NCI-H1694 (cell line): ENCODE data around the gene MGRN1.
A peak's percentile ranks its signal among the peaks of the same experiment; 100 is the strongest.

ENCODE experiments used
- DNase-seq: peaks from one replicate; lab custom pipeline; 2025; lab: John Stamatoyannopoulos, UW

The MGRN1 gene

DNA sequence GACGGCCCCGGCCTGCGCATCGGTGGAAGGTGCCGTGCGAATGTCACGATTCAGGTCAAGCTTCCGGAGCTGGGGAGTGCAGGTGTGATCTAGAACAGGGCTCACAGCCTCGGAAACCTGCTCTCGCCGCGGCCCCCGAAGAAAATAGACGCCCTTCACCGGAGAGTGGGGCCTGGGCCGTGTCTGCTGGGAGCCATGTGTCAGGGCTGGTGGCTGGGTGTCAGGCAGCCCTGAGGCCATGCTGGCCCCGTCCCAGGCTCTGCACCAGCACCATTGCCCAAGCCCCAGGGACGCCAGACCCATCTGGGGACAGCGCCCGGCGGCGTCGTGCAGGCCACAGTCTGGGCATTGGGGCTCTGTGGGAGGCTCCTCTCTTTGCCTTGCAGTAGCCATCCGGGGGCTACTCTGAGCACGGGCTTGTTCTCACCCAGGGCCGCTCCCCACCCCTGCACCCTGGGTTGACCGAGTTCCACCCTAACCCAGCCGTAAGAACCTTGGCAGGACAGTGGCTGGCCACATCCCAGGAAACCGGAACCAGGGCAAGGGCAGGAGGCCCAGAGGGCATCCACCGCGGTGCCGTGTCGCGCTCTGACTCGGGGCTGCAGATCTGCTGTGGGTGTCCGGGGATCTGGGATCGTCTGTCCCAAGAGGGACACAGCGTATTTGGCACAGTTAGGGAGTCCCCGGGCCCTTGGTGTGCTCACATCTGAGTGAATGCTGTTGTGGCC is 63.5 kb downstream of the MGRN1 start:
- DNase-seq = no peak

DNA sequence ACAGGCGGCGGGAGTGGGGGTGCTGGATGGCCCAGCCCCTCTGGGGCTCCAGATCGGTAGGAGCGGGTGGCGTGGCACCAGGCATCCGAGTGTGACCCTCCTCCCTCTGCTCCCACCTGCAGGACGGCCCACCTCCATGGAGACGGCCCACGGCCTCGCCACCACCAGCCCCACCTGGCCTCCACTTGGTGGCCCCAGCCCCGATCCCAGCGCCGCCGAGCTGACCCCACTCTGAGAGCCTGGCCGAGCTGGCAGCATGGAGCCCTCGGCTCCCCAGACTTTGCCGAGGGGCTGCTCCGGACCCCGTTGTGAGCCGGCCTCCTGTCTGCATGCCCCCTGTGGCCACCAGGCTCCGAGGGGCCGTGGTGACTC is 64.0 kb downstream of the MGRN1 start:
- no peak for DNase-seq

DNA sequence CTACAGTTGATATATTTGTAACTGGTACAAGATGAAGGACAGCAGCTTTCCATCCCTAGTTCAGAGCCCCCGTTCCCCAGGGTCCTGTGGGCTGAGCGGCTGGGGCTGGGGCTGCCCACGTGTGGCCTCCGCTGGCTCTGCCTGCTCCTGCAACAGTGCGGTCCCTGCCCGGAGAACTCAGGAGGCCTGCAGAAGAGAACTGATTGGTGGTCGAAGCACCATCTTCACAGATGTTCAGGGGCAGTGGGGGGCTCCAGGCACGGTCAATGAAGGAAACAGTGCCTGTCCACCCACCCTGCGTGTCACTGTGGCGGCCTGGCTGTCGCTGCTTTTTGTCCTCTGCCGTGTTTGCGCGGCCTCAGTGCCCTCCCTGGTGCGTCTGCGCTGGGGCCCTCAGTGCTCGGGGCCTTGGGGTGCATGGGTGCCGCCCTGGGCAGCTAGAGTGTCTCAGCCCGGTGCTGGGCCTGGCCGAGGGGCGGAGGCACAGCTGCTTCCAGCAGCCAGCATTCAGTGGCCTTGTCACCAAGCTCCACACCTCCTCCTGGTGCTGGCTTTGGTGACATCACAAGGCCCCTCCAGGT is 64.6 kb downstream of the MGRN1 start:
- no peak for DNase-seq

DNA sequence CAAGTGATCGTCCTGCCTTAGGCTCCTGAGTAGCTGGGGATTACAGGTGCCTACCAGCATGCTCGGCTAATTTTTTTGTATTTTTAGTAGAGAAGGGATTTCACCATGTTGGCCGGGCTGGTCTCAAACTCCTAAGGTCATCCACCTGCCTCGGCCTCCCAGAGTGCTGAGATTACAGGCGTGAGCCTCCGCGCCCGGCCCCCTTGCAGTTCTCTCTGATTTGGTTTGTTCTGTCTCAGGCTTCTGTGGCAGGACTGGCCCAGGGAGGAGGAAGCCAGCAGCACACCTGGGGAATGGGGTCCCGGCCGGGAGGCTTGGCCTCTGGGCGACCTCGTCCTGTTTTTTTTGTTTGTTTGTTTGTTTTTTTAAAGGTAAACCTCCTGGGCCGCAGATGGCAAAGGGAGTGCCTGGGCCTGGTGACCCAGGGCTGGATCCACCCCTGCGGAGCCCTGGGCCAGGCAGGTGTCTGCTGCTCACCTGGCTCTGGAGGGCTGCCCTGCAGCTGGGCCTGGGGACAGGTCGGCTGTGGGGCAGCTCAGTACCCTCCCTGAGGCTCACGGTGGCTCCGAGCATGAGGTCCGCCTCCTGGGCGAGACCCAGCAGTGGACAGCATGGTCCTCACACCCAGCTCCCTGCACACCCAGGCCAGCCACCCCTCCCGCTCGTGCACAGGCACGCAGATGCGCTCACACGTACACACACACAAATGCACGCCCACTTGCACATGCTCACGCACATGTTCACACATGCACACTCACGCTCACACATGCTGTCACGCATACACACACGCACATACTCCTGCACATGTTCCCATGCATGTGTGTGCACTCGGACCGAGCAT is 65.5 kb downstream of the MGRN1 start:
- DNase-seq = no peak

DNA sequence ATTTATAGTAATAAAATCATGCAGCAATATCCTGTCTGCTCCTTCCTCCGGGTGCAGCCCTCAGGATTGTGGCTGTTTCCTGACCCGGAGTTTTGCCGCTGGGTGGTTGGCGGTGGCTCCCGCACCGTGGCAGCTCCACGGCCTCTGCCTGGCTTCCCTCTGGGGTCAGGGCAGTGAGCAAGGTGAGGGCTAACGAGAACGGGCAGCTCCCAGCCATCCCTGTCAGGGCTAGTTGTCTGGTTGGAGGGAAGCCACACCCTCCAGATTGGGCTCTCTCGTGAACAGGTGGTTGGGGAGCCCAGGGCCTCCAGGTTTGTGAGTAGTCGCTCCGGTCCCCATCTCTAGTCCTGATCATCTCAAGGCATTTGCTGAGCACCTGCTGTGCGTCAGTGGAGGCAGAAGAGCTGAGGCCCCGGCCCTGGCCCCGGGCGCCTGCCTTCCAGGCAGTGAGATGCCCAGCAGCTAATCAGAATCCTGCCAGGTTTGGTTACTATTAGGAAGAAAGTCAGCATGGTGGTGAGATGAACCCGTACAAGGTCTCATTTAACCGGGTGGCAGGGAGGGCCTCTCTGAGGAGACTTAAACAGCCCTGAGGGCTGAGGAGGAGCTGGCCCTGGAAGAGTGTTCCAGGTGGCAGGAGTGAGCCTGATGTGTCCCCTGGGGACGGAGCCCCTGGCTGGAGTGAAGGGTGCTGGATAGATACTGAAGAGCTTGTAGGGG is 66.5 kb downstream of the MGRN1 start:
- DNase-seq = no peak

- DNase-seq = no peak
These were observed 67.2 kb downstream of the MGRN1 start for GRCh38 chr16:4691666-4692412.

DNA sequence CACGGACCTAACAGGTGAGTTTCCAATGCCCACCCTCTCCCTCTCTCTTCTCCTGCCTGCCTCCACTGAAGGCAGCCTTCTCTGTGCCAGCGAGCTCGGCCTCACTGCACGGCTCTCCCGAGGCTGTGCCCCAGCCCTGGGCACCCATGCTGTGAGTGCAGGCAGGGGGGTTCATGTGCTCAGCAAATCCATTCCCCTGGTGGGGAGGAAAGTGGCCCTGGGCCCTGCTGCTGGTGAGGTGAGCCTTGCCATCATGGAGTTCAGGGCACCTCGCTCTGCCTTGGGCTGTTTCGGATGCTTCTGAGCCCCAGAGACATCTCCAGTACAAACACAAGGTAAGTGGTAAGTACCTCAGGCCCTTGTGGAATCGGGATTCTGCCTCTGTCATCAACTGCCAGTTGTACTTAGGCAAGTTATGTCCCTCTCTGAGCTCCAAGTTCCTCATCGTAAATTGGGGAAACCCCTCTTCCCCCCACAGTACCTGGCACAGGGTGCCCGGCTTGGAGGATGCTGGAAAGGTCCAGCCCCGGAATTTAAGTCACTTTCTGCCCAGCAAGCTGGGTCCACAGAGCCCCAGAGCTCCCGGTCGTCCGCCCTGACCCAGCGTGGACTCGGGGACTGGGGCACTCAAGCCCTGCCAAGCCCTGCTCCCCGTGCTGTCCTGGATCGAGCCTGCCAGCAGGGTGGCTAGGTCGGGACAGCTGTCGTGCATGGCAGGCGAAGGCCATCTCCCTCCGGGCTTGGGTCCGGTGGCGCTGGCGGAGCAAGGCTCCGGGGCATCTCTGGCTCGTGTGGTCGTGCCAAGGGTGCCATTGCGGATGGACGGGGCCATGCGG is 68.1 kb downstream of the MGRN1 start:
- DNase-seq = no peak

GRCh38 chr16:4693296-4693955 is 68.8 kb downstream of the MGRN1 start, which contains the start of gene NUDT16L1:
TSS of gene NUDT16L1 (plus strand) at chr16:4693562. CDS start at chr16:4693727, 165 bp downstream.
- peak; percentile 70 for DNase-seq

DNA sequence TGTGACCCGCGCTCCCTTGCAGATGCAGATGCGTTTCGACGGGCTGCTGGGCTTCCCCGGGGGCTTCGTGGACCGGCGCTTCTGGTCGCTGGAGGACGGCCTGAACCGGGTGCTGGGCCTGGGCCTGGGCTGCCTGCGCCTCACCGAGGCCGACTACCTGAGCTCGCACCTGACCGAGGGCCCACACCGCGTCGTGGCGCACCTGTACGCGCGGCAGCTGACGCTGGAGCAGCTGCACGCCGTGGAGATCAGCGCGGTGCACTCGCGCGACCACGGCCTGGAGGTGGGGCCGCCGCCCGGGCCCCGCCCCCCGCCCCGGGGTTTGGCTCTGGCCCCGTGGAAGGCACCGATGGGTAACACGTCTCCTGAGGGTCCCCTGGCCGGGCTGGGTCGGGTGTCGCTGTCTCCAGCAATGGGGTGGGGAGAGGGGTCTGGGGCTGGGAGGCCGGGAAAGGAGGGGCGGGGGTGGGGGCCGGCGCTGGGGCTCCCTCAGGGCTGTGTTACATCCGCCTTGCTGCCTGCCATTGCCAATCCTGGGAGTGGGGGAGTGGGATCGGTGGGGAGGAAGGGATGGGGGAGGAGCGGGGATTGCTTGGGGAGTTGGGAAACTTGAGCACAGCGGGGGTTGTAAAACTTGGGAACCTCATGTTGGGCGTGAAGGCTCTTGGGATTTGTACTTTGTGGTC is 69.5 kb downstream of the MGRN1 start:
- DNase-seq = no peak

- no peak for DNase-seq
These were observed 70.2 kb downstream of the MGRN1 start for GRCh38 chr16:4694642-4695451.

- no peak for DNase-seq
These were observed 71.0 kb downstream of the MGRN1 start for GRCh38 chr16:4695473-4696171.

DNA sequence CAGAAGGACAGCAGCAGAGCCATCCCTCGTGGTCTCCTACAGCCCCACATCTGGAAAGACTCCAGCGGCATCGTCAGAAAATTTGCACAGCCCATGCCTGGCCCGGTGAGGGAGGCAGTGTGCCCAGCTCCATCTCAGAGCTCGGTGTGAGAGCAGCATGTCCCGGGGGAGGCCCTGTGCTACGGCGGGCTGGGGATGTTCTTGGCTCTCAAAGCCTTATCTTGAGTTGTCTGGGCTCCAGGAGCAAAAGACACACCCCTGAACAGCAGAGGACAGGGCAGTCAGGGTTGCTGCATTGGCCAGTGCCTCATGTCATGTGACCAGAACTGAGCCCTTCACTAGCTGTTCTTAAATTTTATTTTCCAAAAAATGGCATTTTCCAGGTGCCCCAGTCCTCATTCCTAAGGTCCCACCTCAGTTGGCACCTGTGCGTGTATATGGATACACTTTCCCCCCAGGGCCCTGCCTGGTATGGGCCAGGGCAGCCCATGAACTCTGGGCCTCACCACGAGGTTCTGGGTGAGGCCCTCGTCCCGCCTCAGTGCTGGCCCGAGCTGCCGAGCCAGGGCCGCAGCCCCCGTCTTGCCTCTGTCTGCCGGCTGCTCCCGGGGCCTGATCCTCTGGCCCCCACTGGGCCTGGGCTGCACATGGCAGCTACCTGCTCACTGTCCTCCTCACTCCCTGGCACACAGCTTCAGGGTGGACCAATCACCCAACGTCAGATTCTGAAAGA is 71.7 kb downstream of the MGRN1 start:
- DNase-seq = no peak

DNA sequence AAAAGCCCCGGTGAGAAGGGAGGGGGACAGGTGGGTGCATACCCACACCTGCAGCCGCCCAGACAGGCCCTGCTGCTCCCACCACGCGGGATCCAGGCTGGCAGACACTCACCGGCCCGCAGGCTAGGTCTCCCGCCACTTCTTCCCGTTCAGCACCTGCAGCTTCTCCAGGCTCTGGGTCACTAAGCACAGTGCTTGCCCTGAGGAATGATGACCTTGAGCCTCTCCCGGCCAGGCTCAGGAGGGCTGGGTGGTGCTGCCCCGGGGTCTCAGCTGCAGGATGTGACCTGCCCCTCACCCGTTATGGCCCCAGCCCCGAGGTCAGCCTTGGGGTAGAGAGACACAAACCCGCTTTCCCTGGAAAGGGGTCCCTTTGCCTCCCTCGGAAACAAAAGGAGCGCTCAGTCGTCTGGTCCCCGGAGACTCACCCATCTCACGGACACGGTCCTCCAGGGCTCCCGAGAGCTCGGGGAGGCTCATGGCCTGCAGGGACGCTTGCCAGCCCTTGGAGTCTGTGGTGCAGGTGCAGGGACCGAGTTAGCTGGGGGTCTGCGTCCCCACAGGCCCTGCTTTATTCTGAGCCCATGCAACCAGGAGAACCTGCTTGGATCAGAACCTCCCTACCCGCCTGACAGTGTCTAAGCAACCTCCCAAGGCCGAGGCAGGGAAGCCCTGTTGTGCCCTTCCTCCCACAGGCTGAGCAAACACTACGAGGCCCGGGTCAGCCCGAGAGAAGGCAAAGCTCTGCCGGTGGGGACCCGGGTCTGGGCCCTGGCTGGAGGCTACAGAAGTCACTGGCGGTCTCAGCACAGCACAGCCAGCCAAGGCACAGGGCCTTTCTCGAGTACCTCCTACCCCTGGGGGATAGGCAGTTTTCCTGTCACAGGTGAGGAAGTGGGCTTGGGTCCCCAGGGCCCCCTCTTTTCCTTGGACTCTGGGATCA is 72.5 kb downstream of the MGRN1 start:
- no peak for DNase-seq

DNA sequence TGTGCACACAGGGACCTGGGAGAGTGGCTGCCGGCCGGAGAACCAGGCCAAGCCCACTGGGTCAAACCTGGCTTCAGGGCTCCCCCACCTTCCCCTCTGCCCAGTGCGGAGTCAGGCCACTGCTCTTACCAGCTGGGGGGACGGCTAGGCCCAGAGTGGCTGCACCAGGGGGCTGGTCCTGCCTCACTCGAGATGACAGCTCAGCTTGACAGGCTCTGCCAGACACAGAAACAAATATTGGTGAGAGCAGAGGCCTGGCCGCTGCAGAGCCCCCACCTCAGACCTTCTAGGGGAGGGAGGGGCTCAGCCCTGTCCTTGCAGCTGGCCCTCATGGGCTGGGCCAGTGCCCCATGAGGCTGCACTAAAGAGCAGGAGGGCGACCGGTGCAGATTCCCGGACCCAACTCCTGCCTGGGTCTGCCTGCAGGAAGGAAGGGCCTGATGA is 73.2 kb downstream of the MGRN1 start:
- DNase-seq = no peak

GRCh38 chr16:4698321-4699045 is 73.9 kb downstream of the MGRN1 start:
- no peak for DNase-seq
